SU-DHL-6 (cell line): ENCODE results near the gene PGAP3.
"Not testable (repeated sequence)": the region's sequence is repeated elsewhere in the genome, so short reads cannot be mapped to it uniquely, and the experiment has no call there.

Source experiments
- H2AFZ ChIP-seq: fragments of 200-600 bp; sonication (generic); 2 replicates; pipeline ENCODE4 v1.6.1; 2014; ENCODE audit warnings: low read depth, mild to moderate bottlenecking, moderate library complexity, mixed read lengths, antibody characterized with exemption, low read length; ENCODE audit not compliant: severe bottlenecking
- H3F3A ChIP-seq: fragments of 200-600 bp; shearing (Covaris generic); 2 replicates; pipeline ENCODE4 v1.6.0; 2016; ENCODE audit warnings: antibody characterized with exemption, mild to moderate bottlenecking; ENCODE audit not compliant: insufficient read depth
- H3K27ac ChIP-seq: fragments of 200-600 bp; sonication (generic); 2 replicates; pipeline ENCODE4 v1.5.1; 2016; ENCODE audit warnings: low read depth, mild to moderate bottlenecking, low read length, moderate library complexity, mixed read lengths
- H3K27me3 ChIP-seq: fragments of 200-600 bp; sonication (generic), shearing (Covaris generic); 2 replicates; pipeline ENCODE4 v1.6.0; 2014; ENCODE audit warnings: mild to moderate bottlenecking, low read length
- H3K36me3 ChIP-seq: fragments of 200-600 bp; sonication (generic); 2 replicates; pipeline ENCODE4 v1.6.1; 2014; ENCODE audit warnings: mild to moderate bottlenecking, low read length, mixed read lengths
- H3K4me2 ChIP-seq: fragments of 300-600, 200-600 bp; shearing (Covaris generic), sonication (generic); 2 replicates; pipeline ENCODE4 v1.6.0; 2014; ENCODE audit warnings: low read length, low read depth, mild to moderate bottlenecking; ENCODE audit not compliant: poor library complexity, severe bottlenecking
- H3K4me3 ChIP-seq: fragments of 200-600 bp; sonication (generic); 2 replicates; pipeline ENCODE4 v1.5.1; 2014; ENCODE audit warnings: antibody characterized with exemption, low read length, mild to moderate bottlenecking, mixed read lengths; ENCODE audit not compliant: insufficient read depth, poor library complexity, severe bottlenecking
- H3K79me2 ChIP-seq: fragments of 200-600 bp; sonication (generic); 2 replicates; pipeline ENCODE4 v1.6.1; 2014; ENCODE audit warnings: mild to moderate bottlenecking, low read length, moderate library complexity; ENCODE audit not compliant: insufficient read depth
- H3K9ac ChIP-seq: fragments of 200-600 bp; sonication (generic); 2 replicates; pipeline ENCODE4 v1.7.0; 2014; ENCODE audit warnings: mild to moderate bottlenecking, low read length
- H3K9me2 ChIP-seq: fragments of 200-600 bp; sonication (generic); replicated peaks from 2 replicates; pipeline ENCODE4 v1.6.1; 2014; ENCODE audit warnings: low read length; ENCODE audit not compliant: insufficient read depth
- H3K9me3 ChIP-seq: fragments of 200-600 bp; sonication (generic); 2 replicates; pipeline ENCODE4 v1.6.1; 2014; ENCODE audit warnings: low read length, mixed read lengths; ENCODE audit not compliant: insufficient read depth
- H4K20me1 ChIP-seq: fragments of 200-600 bp; sonication (generic); 2 replicates; pipeline ENCODE4 v1.6.1; 2014; ENCODE audit warnings: low read depth, mild to moderate bottlenecking, antibody characterized with exemption, low read length, moderate library complexity, mixed read lengths
- CTCF ChIP-seq: fragments of 200-600 bp; sonication (generic); IDR thresholded peaks from one replicate; pipeline ENCODE4 v1.5.1; 2017; ENCODE audit warnings: antibody characterized with exemption, mild to moderate bottlenecking, low read length, moderate library complexity; ENCODE audit not compliant: insufficient read depth, poor library complexity, severe bottlenecking
- EZH2phosphoT487 ChIP-seq: fragments of 200-600 bp; sonication (generic), shearing (Covaris generic); conservative IDR thresholded peaks from 2 replicates; pipeline ENCODE4 v1.6.1; 2018; ENCODE audit warnings: mild to moderate bottlenecking, antibody characterized with exemption, low read length, moderate library complexity, mixed read lengths

PGAP3 gene

GRCh38 chr17:39711851-39712250 lies 24.0 kb upstream of the PGAP3 start:
- H3K27ac ChIP-seq, result no peak overlapping the region
- no peaks in the 10 kb centered on the region for H3K9me2 ChIP-seq
- H3K9ac ChIP-seq, result no peak overlapping the region
- H3K4me2 ChIP-seq, result no peak overlapping the region
- H3F3A ChIP-seq, result no peaks in the 10 kb centered on the region
- no peak overlapping the region for H2AFZ ChIP-seq
- H4K20me1 ChIP-seq, result no peaks in the 10 kb centered on the region
- TF ChIP-seq EZH2phosphoT487, result no peak
- no peaks in the 10 kb centered on the region for H3K27me3 ChIP-seq
- no peak overlapping the region for H3K4me3 ChIP-seq
- H3K36me3 ChIP-seq, result no peaks in the 10 kb centered on the region
- H3K79me2 ChIP-seq, result no peaks in the 10 kb centered on the region
- H3K9me3 ChIP-seq, result no peaks in the 10 kb centered on the region

DNA sequence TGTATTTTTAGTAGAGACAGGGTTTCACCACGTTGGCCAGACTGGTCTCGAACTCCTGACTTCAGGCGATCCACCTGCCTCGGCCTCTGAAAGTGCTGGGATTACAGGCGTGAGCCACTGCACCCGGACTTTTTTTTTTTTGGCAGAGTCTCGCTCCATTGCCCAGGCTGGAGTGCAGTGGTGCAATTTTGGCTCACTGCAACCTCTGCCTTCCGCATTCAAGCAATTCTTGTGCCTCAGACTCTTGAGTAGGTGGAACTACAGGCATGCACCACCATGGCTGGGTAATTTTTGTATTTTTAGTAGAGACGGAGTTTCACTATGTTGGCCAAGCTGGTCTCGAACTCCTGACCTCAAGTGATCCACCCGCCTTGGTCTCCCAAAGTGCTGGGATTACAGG lies 23.2 kb upstream of the PGAP3 start:
- not testable (repeated sequence) for H3K9me3 ChIP-seq, H3K4me3 ChIP-seq, H4K20me1 ChIP-seq, H3K4me2 ChIP-seq, H3K36me3 ChIP-seq, H3K9me2 ChIP-seq, H3K27me3 ChIP-seq, H3K27ac ChIP-seq, H3F3A ChIP-seq, H3K9ac ChIP-seq, H3K79me2 ChIP-seq, H2AFZ ChIP-seq

GRCh38 chr17:39709998-39710964 lies 22.4 kb upstream of the PGAP3 start:
- H2AFZ ChIP-seq, result no peak overlapping the region
- H3K4me3 ChIP-seq, result no peak overlapping the region
- H3K9ac ChIP-seq, result no peak overlapping the region
- no peaks in the 10 kb centered on the region for H3K27me3 ChIP-seq
- no peaks in the 10 kb centered on the region for H3K79me2 ChIP-seq
- H4K20me1 ChIP-seq, result no peaks in the 10 kb centered on the region
- no peaks in the 10 kb centered on the region for H3K36me3 ChIP-seq
- H3K9me2 ChIP-seq, result no peaks in the 10 kb centered on the region
- TF ChIP-seq EZH2phosphoT487 (no peak), CTCF (no peak)
- no peaks in the 10 kb centered on the region for H3K9me3 ChIP-seq
- no peak overlapping the region for H3K4me2 ChIP-seq
- H3F3A ChIP-seq, result no peaks in the 10 kb centered on the region
- no peak overlapping the region for H3K27ac ChIP-seq

- H3K4me3 ChIP-seq, result no peak overlapping the region
- no peaks in the 10 kb centered on the region for H3K27me3 ChIP-seq
- no peaks in the 10 kb centered on the region for H3K36me3 ChIP-seq
- H2AFZ ChIP-seq, result no peak overlapping the region
- H3K9ac ChIP-seq, result no peak overlapping the region
- H3K4me2 ChIP-seq, result no peak overlapping the region
- no peaks in the 10 kb centered on the region for H3K9me3 ChIP-seq
- H3K27ac ChIP-seq, result no peak overlapping the region
- H3K9me2 ChIP-seq, result no peaks in the 10 kb centered on the region
- TF ChIP-seq EZH2phosphoT487 (no peak), CTCF (no peak)
- H3F3A ChIP-seq, result no peaks in the 10 kb centered on the region
- no peaks in the 10 kb centered on the region for H4K20me1 ChIP-seq
- H3K79me2 ChIP-seq, result no peaks in the 10 kb centered on the region
These were observed 21.6 kb upstream of the PGAP3 start for GRCh38 chr17:39709319-39709997.
